Type B pancreatic cell (in vitro differentiated cells): ENCODE measurements around the gene DNLZ. TPM values are rescaled to one million over a fixed set of nuclear protein-coding genes. Genes with fewer than 3 reads are reported as not detected.

Source experiments
- DNase-seq: peaks from one replicate; pipeline ENCODE4 v3.0.0; 2021; ENCODE audit warnings: mixed read lengths; ENCODE audit not compliant: unreplicated experiment; ENCODE audit errors: extremely low spot score
- H3K27ac Mint-ChIP-seq: 2 replicates; pipeline ENCODE4 v1.8.0; 2021; ENCODE audit warnings: mild to moderate bottlenecking, mixed read lengths
- H3K27me3 Mint-ChIP-seq: 2 replicates; pipeline ENCODE4 v1.8.0; 2021; ENCODE audit warnings: mixed read lengths
- H3K36me3 Mint-ChIP-seq: 2 replicates; pipeline ENCODE4 v1.8.0; 2021; ENCODE audit warnings: mixed read lengths
- H3K4me1 Mint-ChIP-seq: one replicate; pipeline ENCODE4 v1.8.0; 2021; ENCODE audit warnings: mixed read lengths; ENCODE audit not compliant: unreplicated experiment
- H3K4me3 Mint-ChIP-seq: 2 replicates; pipeline ENCODE4 v1.8.0; 2021; ENCODE audit warnings: mild to moderate bottlenecking, mixed read lengths
- H3K9me3 Mint-ChIP-seq: 2 replicates; pipeline ENCODE4 v1.8.0; 2021; ENCODE audit warnings: mixed read lengths
- total RNA-seq: library from RNA; stranded (reverse); gene quantifications from 2 replicates; pipeline ENCODE4 v1.2.1, GENCODE V29; 2021; ENCODE audit warnings: low replicate concordance
- TF ChIP-seq, protein P1 (sequence below): fragments of 200-600 bp; sonication (generic); conservative IDR thresholded peaks from 2 replicates; pipeline ENCODE4 v1.5.0; 2021; ENCODE audit warnings: antibody characterized with exemption, mild to moderate bottlenecking

DNLZ gene
- total RNA-seq, 1 donor from 2014 or later = 14.0 TPM

DNA sequence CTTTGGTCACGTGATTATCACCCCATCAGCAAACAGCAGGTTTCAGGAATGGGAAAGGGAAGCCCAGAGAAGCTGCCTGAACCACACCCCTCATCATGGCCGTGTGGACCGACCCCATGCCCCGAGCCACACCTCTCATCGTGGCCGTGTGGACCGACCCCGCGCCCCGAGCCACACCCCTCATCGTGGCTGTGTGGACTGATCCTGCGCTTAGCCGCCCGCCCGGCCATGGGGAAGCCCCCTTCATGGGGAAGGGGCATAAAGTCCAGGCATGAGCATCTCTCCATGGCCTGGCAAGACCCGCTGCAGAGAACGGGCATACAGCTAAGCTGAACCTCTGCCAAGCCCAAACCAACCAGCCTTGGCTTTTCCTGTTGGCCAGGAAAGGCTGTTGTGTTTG lies 30.0 kb upstream of the DNLZ start:
- Mint-ChIP-seq H3K4me3 (no peak overlapping the region), H3K36me3 (peaks cover 9% of the 10 kb centered on the region), H3K27me3 (no peaks in the 10 kb centered on the region), H3K9me3 (no peaks in the 10 kb centered on the region), H3K4me1 (no peaks in the 10 kb centered on the region), H3K27ac (no peak overlapping the region)
- TF ChIP-seq, protein P1, sequence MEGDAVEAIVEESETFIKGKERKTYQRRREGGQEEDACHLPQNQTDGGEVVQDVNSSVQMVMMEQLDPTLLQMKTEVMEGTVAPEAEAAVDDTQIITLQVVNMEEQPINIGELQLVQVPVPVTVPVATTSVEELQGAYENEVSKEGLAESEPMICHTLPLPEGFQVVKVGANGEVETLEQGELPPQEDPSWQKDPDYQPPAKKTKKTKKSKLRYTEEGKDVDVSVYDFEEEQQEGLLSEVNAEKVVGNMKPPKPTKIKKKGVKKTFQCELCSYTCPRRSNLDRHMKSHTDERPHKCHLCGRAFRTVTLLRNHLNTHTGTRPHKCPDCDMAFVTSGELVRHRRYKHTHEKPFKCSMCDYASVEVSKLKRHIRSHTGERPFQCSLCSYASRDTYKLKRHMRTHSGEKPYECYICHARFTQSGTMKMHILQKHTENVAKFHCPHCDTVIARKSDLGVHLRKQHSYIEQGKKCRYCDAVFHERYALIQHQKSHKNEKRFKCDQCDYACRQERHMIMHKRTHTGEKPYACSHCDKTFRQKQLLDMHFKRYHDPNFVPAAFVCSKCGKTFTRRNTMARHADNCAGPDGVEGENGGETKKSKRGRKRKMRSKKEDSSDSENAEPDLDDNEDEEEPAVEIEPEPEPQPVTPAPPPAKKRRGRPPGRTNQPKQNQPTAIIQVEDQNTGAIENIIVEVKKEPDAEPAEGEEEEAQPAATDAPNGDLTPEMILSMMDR = no peak
- no peak for DNase-seq

DNA sequence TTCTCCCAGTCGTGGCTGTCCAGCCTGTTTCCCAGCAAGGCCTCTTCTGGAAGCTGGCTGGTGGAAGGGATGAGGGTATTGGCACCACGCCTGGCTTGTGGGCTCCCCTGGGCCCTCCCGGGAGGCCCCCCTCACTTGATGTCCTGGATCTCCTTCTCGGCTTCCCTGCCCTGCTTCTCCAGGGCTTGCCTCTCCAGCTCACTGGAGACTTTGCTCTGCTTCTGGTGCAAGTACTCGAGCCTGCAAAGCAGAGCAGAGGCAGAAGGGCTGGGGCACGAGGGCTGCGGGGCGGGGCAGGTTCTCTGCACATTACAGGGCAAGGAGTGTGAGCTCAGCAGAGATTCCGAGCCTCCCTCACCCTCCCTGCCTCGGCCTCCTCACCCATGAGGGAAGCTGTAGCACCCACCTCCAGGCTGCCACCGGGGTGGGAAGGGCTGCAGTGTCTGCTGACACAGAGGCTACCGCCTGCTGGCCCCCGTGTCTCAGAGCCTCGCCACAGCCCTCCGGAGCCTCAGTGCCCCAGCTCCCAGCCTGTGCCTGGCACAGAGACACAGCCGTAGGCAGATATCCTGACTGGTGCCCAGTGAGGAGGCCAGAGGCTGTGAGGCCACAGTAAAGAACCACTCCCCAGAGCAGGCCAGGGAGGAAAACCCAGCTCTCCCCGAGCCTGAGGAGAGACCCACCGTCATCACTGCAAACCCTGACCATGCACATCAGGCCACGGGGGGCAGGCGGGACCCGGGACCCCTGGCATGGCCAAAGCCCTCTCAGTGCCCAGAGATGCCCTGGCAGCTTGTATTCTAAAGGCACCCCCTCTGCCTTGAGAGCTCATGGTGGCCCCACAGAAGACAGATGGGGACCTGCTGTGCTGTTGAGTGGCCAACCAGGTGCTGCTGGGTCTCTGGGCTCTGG lies 29.2 kb upstream of the DNLZ start:
- Mint-ChIP-seq H3K36me3 (peaks cover 9% of the 10 kb centered on the region), H3K27me3 (no peaks in the 10 kb centered on the region), H3K4me3 (no peak overlapping the region), H3K4me1 (no peaks in the 10 kb centered on the region), H3K27ac (no peak overlapping the region), H3K9me3 (no peaks in the 10 kb centered on the region)
- TF ChIP-seq, protein P1 = no peak
- DNase-seq = no peak

DNA sequence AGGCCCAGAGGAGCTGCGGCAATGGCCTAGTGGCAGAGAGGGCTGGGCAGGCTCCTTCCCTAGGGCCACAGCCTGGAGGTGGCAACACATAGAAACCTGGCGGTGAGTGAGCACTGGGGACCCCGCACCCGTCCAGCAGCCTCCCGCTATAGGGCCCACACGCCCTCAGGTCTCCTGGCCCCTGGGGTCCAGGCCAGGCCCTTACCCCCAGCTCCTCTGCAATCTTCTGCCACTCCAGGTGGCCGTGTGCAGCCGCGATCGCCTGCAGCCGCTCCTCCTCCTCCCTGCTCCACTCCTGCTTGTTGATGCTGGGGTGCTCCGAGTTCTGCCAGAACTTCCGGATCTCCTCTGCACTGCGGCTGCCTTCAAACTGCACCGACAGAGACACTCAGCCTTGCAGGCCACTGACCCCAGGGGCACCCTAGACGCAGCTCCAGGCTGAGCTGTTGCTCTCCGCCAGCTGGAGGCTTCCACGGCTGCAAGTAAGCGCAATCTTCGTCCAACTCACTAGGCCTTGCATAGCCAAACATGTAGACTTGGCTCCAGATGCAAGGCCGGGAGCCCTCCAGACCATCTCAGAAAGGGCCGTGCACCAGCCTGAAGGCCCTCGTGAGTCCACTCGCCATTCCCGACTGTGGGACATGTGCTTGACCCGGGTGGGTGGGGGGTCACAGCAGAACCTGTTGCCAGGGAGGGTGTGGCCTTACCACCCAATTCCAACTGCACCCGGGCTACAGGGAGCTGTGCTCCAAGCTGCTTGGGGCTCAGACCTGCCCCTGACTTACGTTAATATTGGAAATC lies 28.4 kb upstream of the DNLZ start:
- Mint-ChIP-seq H3K27me3 (no peaks in the 10 kb centered on the region), H3K4me3 (no peak overlapping the region), H3K27ac (no peak overlapping the region), H3K36me3 (peaks cover 9% of the 10 kb centered on the region), H3K4me1 (no peaks in the 10 kb centered on the region), H3K9me3 (no peaks in the 10 kb centered on the region)
- no peak for DNase-seq
- TF ChIP-seq, protein P1 = no peak

DNA sequence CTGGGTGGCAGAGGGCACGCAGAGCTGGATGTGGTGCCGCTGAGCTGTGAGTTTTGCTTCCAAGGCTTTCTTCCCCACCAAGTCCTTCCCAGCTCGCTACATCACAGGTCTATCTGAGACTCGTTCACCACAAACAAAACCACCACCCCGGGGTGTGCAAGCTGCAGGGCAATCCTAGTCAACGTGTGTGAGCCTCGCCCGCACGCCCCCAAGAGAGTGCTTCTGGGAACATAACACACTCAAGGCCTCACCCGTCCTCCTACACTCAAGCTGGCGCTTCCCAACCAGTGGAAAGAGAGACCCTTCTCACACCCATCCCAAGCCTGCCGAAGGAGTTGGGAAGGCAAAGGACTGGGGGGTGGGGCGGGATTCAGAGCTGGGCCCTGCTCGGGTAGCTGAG lies 25.9 kb upstream of the DNLZ start:
- TF ChIP-seq, protein P1 = no peak
- no peak for DNase-seq
- H3K36me3 Mint-ChIP-seq = peaks cover 17% of the 10 kb centered on the region
- H3K4me1 Mint-ChIP-seq = no peaks in the 10 kb centered on the region
- H3K27ac Mint-ChIP-seq = no peak overlapping the region
- H3K9me3 Mint-ChIP-seq = no peaks in the 10 kb centered on the region
- no peaks in the 10 kb centered on the region for H3K27me3 Mint-ChIP-seq
- H3K4me3 Mint-ChIP-seq = no peak overlapping the region

DNA sequence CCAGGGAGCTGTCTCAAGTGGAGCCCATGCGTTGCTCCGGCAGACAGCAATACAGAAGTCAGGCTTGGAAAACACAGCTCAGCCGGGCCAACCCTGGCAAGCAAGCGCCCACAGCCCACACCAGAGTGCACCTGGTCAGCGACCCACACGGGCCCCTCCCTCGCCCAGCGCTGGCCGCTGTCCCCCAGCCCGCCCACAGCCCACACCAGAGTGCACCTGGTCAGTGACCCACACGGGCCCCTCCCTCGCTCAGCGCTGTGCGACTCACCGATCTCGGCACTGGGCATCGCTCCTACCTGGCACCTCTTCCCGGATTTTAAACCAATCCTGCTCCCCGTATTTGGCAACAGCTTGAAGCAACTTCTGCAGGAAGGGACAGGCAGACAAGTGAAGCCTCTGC lies 23.7 kb upstream of the DNLZ start:
- DNase-seq = no peak
- Mint-ChIP-seq H3K9me3 (no peaks in the 10 kb centered on the region), H3K4me1 (no peaks in the 10 kb centered on the region), H3K36me3 (peaks cover 17% of the 10 kb centered on the region), H3K4me3 (no peak overlapping the region), H3K27me3 (no peaks in the 10 kb centered on the region), H3K27ac (no peak overlapping the region)
- TF ChIP-seq, protein P1 = no peak
